Kidney capillary endothelial cell (primary cell): ENCODE measurements around the gene THTPA.
A peak's percentile ranks its signal among the peaks of the same experiment; 100 is the strongest.
"Not testable (repeated sequence)": the region's sequence is repeated elsewhere in the genome, so short reads cannot be mapped to it uniquely, and the experiment has no call there.

Source experiments
- DNase-seq: peaks from one replicate; pipeline ENCODE4 v3.0.0-alpha.2; 2018; ENCODE audit warnings: low spot score

Gene THTPA

GRCh38 chr14:23583761-23584526, 27.9 kb downstream of the THTPA start:
- DNase-seq: not testable (repeated sequence)

- DNase-seq: not testable (repeated sequence)
Measured at GRCh38 chr14:23584527-23585203, 28.6 kb downstream of the THTPA start.

- DNase-seq: peak; percentile 82
Measured at GRCh38 chr14:23588884-23589598, 33.0 kb downstream of the THTPA start.

GRCh38 chr14:23589606-23590005, 33.5 kb downstream of the THTPA start:
- no peak for DNase-seq

GRCh38 chr14:23590198-23590597, 34.1 kb downstream of the THTPA start:
- DNase-seq: no peak

- DNase-seq: not testable (repeated sequence)
Measured at GRCh38 chr14:23594191-23594590, 38.1 kb downstream of the THTPA start.

GRCh38 chr14:23600322-23600707, 44.2 kb downstream of the THTPA start:
- no peak for DNase-seq

GRCh38 chr14:23600806-23601205, 44.7 kb downstream of the THTPA start:
- no peak for DNase-seq

GRCh38 chr14:23601424-23601823, 45.4 kb downstream of the THTPA start:
- DNase-seq: no peak

- no peak for DNase-seq
Measured at GRCh38 chr14:23601845-23602180, 45.7 kb downstream of the THTPA start.

GRCh38 chr14:23602181-23603095, 46.4 kb downstream of the THTPA start:
- no peak for DNase-seq

- DNase-seq: no peak
Measured at GRCh38 chr14:23603103-23603502, 47.0 kb downstream of the THTPA start.

- DNase-seq: no peak
Measured at GRCh38 chr14:23604148-23604547, 48.1 kb downstream of the THTPA start.

- DNase-seq: no peak
Measured at GRCh38 chr14:23604675-23605170, 48.7 kb downstream of the THTPA start.

- DNase-seq: no peak
Measured at GRCh38 chr14:23605931-23606585, 50.0 kb downstream of the THTPA start.

GRCh38 chr14:23608454-23608853, 52.4 kb downstream of the THTPA start:
- no peak for DNase-seq

- no peak for DNase-seq
Measured at GRCh38 chr14:23609001-23609400, 52.9 kb downstream of the THTPA start.

- DNase-seq: not testable (repeated sequence)
Measured at GRCh38 chr14:23609411-23610089, 53.5 kb downstream of the THTPA start.
